SU-DHL-6 (cell line): ENCODE data around the gene OSTC.

Source experiments
- CTCF ChIP-seq: fragments of 200-600 bp; sonication (generic); IDR thresholded peaks from one replicate; pipeline ENCODE4 v1.5.1; 2017; ENCODE audit warnings: antibody characterized with exemption, mild to moderate bottlenecking, low read length, moderate library complexity; ENCODE audit not compliant: insufficient read depth, poor library complexity, severe bottlenecking
- EZH2phosphoT487 ChIP-seq: fragments of 200-600 bp; sonication (generic), shearing (Covaris generic); conservative IDR thresholded peaks from 2 replicates; pipeline ENCODE4 v1.6.1; 2018; ENCODE audit warnings: mild to moderate bottlenecking, antibody characterized with exemption, low read length, moderate library complexity, mixed read lengths

DNA sequence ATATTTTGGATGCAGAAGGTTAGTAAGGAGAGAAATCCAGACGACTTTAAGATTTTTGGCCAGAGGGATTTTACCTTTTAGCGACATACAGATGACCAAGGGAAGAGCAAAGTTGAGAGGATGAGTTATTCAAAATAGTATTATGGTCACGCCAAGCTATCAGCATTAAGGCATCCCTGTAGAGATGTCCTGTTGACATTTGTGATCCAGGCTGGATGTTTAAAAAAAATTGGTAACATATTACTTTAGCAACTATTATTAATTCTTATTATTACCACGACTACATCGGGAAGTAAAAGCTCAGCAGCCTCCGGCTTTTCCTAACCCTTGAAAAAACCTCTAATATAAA is 562 bp upstream of the OSTC start:
- TF ChIP-seq CTCF (no peak), EZH2phosphoT487 (no peak)
